ENCODE measurements around the gene TBC1D9B. TPM values are rescaled to one million over a fixed set of nuclear protein-coding genes. Genes with fewer than 3 reads are reported as not detected.

The TBC1D9B gene
- total RNA-seq, 4 donors from 2014 or later: 58.8 to 2,513 (median 108) TPM

DNA sequence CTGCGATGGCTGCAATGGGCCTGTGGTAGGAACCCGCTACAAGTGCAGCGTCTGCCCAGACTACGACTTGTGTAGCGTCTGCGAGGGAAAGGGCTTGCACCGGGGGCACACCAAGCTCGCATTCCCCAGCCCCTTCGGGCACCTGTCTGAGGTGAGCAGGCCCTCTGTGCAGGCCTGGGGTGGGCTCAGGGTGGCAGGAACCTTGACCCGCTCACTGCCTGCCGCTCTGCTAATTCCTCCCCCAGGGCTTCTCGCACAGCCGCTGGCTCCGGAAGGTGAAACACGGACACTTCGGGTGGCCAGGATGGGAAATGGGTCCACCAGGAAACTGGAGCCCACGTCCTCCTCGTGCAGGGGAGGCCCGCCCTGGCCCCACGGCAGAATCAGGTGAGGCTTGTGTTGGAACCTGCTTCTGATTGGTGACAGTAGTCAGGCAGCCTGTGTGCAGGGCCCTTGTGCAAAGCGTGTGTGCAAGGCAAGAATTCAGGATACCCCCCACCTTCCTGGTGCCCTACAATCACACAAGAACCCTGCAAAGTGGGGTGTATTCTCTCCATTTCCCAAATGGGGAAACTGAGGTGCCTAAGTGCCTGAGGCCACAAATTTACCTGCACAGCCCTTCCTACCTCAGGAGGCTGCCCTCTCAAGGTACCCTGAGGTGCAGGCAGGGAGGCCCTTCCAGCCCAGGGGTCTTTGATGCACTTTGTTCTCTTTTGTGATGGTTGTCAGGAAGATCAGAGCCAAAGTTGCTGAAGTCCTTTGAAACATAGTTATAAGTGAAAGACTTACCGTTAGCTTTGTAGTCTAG lies 83.6 kb downstream of the TBC1D9B start:
- Histone ChIP-seq H3K27me3 (no peaks in the 10 kb centered on the region), H3K27ac (peak overlapping the region in 1 of 2 donors; percentile 99), H3K4me1 (peaks cover 13 to 14% of the 10 kb centered on the region in 2 donors), H3K4me3 (no peak overlapping the region), H3K36me3 (no peaks in the 10 kb centered on the region), H3K9me3 (no peaks in the 10 kb centered on the region)
- intact Hi-C loops (cut with DNase I; ENCODE audit: low total_unique reads): no loop called here
- no peak for DNase-seq
- TF ChIP-seq, protein P1, sequence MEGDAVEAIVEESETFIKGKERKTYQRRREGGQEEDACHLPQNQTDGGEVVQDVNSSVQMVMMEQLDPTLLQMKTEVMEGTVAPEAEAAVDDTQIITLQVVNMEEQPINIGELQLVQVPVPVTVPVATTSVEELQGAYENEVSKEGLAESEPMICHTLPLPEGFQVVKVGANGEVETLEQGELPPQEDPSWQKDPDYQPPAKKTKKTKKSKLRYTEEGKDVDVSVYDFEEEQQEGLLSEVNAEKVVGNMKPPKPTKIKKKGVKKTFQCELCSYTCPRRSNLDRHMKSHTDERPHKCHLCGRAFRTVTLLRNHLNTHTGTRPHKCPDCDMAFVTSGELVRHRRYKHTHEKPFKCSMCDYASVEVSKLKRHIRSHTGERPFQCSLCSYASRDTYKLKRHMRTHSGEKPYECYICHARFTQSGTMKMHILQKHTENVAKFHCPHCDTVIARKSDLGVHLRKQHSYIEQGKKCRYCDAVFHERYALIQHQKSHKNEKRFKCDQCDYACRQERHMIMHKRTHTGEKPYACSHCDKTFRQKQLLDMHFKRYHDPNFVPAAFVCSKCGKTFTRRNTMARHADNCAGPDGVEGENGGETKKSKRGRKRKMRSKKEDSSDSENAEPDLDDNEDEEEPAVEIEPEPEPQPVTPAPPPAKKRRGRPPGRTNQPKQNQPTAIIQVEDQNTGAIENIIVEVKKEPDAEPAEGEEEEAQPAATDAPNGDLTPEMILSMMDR (IDR thresholded peaks at IDR 0.05): no peak
- no peak for TF ChIP-seq POLR2A (IDR thresholded peaks at IDR 0.05)

DNA sequence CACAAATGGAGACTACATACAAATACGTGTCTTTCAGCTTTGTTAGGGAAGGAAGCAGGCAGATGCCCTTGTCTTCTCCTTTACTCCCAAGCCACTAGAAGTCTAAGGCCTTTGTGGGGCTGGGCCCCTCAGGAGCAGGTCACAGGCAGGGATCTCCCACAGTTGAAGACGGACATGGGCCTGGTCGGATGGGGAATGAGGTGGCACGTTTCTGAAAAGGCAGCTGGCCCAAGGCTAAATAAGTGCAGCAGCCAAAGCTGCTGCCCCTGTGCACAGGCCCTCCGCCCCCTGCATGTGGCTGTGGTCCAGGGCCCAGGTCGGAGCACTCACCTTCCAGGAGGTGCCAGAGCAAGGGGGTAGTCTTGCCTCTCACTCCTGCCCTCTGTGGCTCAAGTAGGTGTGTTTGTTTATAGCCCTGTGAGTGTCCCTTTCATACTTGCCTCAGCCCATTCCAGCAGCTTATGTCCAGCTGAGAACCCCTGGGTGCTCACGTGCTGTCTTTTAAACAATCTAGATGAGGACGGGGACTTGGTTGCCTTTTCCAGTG lies 85.2 kb downstream of the TBC1D9B start:
- H3K36me3 ChIP-seq: no peaks in the 10 kb centered on the region
- peaks cover 13 to 14% of the 10 kb centered on the region in 2 donors for H3K4me1 ChIP-seq
- no peaks in the 10 kb centered on the region for H3K9me3 ChIP-seq

DNA sequence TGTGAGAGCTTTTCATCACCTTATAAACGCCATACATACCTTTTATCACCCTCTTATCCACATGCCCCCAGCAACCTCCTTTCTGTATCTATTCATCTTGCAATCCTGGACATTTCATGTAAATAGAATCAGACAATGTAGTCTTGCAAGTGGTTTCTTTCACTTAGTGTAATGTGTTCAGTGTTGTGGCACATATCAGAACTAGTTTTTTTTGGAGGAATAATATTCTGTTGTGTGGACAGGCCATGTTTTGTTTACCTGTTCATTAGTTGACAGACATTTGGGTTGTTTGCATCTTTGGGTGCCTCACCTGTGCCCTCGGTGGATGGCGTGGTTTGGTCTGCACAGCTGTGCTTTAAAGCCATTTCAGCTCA lies 85.7 kb downstream of the TBC1D9B start:
- no peaks in the 10 kb centered on the region for H3K36me3 ChIP-seq
- no peak for DNase-seq
- intact Hi-C loops (cut with DNase I; ENCODE audit: low total_unique reads): no loop called here

More for the DNA sequence above, 85.2 kb downstream of the TBC1D9B start:
- H3K27me3 ChIP-seq: no peaks in the 10 kb centered on the region
- DNase-seq: no peak
- H3K4me3 ChIP-seq: peak overlapping the region; percentile 94 to 97
- H3K27ac ChIP-seq: peak overlapping the region; percentile 98 to 99
- TF ChIP-seq, protein P1 (IDR thresholded peaks at IDR 0.05): no peak
- no peak for TF ChIP-seq POLR2A (IDR thresholded peaks at IDR 0.05)
- intact Hi-C loops (cut with DNase I; ENCODE audit: low total_unique reads): no loop called here

DNA sequence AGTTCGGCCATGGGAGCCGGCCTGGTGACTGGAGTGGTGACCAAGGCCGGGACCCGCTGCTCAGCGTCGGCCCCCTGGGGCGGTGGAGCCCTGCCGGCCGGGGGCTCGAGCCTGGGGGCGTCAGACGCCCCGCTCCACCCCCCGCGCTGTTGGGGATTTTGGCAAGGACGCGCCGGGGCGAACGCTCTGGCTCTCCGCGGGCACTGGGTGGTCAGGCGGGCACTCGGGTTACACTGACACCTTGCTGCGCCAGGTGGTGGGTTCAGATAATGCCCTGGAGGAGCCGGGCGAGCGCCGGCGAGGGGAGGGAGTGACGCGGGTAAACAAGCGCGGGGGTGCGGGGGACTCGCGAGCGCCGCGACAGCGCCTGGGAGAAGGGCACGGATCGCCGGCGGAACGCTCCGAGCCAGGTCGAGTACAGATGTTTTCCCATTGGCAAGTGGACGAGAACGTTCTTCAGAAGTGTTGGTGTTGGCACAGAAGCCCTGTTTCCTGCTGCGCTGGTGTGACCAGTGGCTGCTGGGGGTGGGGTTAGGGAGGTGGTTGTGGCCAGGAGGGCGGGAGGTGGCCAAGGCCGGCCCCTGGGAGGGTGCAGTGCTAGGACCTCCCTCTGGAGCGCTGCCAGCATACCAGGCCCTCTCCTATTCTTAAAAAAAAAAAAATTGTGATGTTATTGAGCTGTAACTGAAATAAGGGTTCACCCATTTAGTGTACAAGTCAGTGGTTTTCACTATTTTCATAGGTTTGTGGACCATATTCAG lies 86.2 kb downstream of the TBC1D9B start:
- Histone ChIP-seq H3K9me3 (no peaks in the 10 kb centered on the region), H3K4me1 (peaks cover 13 to 14% of the 10 kb centered on the region in 2 donors), H3K27me3 (no peaks in the 10 kb centered on the region), H3K27ac (peak overlapping the region; percentile 98 to 99), H3K36me3 (no peaks in the 10 kb centered on the region), H3K4me3 (peak overlapping the region; percentile 94 to 97)
- intact Hi-C loops (cut with DNase I; ENCODE audit: low total_unique reads): no loop called here
- DNase-seq: peak; percentile 95 to 97
- peak; percentile 88 to 93 for TF ChIP-seq POLR2A (IDR thresholded peaks at IDR 0.05)
- TF ChIP-seq, protein P1 (IDR thresholded peaks at IDR 0.05): peak in 1 of 4 experiments; percentile 20

More for the DNA sequence above, 85.7 kb downstream of the TBC1D9B start:
- Histone ChIP-seq H3K27ac (peak overlapping the region; percentile 98 to 99), H3K27me3 (no peaks in the 10 kb centered on the region), H3K4me3 (peak overlapping the region; percentile 94 to 97), H3K9me3 (no peaks in the 10 kb centered on the region), H3K4me1 (peaks cover 13 to 14% of the 10 kb centered on the region in 2 donors)
- no peak for TF ChIP-seq POLR2A (IDR thresholded peaks at IDR 0.05)

DNA sequence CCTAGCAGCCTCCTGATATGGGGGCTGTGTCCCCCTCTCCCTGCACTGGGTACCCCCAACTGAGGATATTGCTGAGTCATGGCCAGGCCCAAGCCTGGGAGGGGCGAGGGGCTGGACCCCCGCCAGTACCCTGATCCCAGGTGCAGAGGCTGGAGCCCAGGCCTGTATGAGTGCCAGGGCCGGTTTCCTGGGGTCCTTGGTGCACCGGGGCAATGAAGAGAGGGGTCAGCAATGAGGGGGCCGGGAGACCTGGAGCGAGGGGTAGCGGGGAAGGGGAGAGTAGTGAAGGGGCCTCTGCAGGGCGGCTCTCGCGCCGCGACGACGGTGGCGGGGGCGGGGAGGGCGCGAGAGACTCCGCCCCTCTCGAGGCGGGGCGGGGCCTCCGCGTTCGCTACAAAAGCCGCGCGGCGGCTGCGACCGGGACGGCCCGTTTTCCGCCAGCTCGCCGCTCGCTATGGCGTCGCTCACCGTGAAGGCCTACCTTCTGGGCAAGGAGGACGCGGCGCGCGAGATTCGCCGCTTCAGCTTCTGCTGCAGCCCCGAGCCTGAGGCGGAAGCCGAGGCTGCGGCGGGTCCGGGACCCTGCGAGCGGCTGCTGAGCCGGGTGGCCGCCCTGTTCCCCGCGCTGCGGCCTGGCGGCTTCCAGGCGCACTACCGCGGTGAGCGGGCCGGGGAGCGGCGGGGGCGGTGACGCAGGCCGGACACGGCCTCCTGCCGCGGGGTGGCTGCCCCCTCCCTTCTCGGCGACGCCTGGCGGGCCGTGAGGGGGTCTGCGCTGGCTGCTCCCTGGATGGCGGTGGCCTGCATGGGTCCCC lies 87.0 kb downstream of the TBC1D9B start, which contains the start of gene SQSTM1:
SQSTM1 (plus strand) TSS at position 423 of the 815 bp plus-strand sequence; CDS start at position 455, 32 bp downstream.
- no peaks in the 10 kb centered on the region for H3K36me3 ChIP-seq
- H3K9me3 ChIP-seq: no peaks in the 10 kb centered on the region
- TF ChIP-seq, protein P1 (IDR thresholded peaks at IDR 0.05): no peak
- TF ChIP-seq POLR2A (IDR thresholded peaks at IDR 0.05): peak; percentile 96 to 99
- no peaks in the 10 kb centered on the region for H3K27me3 ChIP-seq
- intact Hi-C loops (cut with DNase I; ENCODE audit: low total_unique reads): no loop called here
- peak; percentile 81 to 89 for DNase-seq
- H3K4me1 ChIP-seq: peaks cover 13 to 14% of the 10 kb centered on the region in 2 donors
- H3K27ac ChIP-seq: peak within 1 kb of the TSS; percentile 98 to 99
- H3K4me3 ChIP-seq: peak within 1 kb of the TSS; percentile 94 to 97

Data from uterus (tissue), 4 donors.